IPS-18c (cell line): ENCODE results near the gene TRPV6.

Experiments
- H3K4me3 ChIP-seq: 2 replicates; pipeline ENCODE4 v1.7.0; 2013; ENCODE audit warnings: low read depth, mild to moderate bottlenecking, low read length, moderate library complexity; ENCODE audit not compliant: insufficient read depth
- H3K9me3 ChIP-seq: one replicate; pipeline ENCODE4 v1.6.1; 2013; ENCODE audit warnings: mild to moderate bottlenecking, low read length, moderate library complexity; ENCODE audit not compliant: control insufficient read depth, insufficient read depth

Gene TRPV6

GRCh38 chr7:142913051-142913450 is 27.5 kb upstream of the TRPV6 start:
- Histone ChIP-seq H3K9me3 (no peaks in the 10 kb centered on the region), H3K4me3 (no peak overlapping the region)

- no peak overlapping the region for H3K4me3 ChIP-seq
Observed at GRCh38 chr7:142910481-142910880, 24.9 kb upstream of the TRPV6 start.

GRCh38 chr7:142910031-142910433 is 24.5 kb upstream of the TRPV6 start:
- Histone ChIP-seq H3K4me3 (no peak overlapping the region), H3K9me3 (no peaks in the 10 kb centered on the region)

More at GRCh38 chr7:142910481-142910880, 24.9 kb upstream of the TRPV6 start:
- H3K9me3 ChIP-seq = no peaks in the 10 kb centered on the region

GRCh38 chr7:142908921-142909890 is 23.7 kb upstream of the TRPV6 start:
- no peak overlapping the region for H3K4me3 ChIP-seq
- no peaks in the 10 kb centered on the region for H3K9me3 ChIP-seq

GRCh38 chr7:142908290-142908689 is 22.7 kb upstream of the TRPV6 start:
- Histone ChIP-seq H3K9me3 (no peaks in the 10 kb centered on the region), H3K4me3 (no peak overlapping the region)

GRCh38 chr7:142906643-142907042 is 21.1 kb upstream of the TRPV6 start:
- H3K4me3 ChIP-seq = no peak overlapping the region
- no peaks in the 10 kb centered on the region for H3K9me3 ChIP-seq

DNA sequence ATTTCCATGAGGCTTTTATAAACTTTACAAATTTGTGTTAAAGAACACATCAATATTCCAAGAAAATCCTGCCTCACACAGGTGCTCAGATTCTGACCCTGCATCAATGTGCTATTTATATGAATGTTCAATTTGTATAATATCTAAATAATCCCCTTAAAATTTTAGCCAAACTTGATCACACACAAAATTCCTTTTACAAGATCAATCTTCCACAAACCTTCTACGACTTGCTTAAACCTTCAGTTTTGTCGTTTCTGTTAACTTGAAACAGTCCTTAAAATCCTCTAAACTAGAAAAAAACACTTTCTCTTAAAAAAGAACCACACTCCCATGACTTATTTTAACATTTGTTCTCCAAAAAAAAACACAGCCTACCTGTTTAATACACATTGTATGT is 20.2 kb upstream of the TRPV6 start:
- Histone ChIP-seq H3K9me3 (no peaks in the 10 kb centered on the region), H3K4me3 (no peak overlapping the region)

DNA sequence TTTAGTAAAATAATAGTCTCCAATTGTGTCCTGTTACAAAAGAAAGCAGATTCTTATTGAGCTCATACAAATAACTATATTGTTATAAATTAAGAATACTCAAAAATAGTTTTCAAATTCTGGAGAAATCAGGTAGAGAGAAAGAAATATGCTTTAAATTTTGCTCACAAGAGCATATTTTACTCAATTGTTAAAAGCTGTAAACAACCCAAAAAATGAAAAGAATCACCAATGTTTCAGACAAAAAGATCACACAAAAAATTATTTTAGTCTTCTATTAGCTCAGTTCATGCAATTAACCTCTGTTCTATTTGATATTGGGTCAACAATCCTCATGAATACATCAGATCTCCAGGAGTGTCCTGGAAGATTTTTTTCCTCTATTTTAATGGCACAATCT is 18.6 kb upstream of the TRPV6 start:
- Histone ChIP-seq H3K4me3 (no peak overlapping the region), H3K9me3 (no peaks in the 10 kb centered on the region)

GRCh38 chr7:142901426-142902259 is 16.1 kb upstream of the TRPV6 start:
- Histone ChIP-seq H3K4me3 (no peak overlapping the region), H3K9me3 (no peaks in the 10 kb centered on the region)

GRCh38 chr7:142899661-142900060 is 14.1 kb upstream of the TRPV6 start:
- Histone ChIP-seq H3K4me3 (no peak overlapping the region), H3K9me3 (no peaks in the 10 kb centered on the region)

- no peaks in the 10 kb centered on the region for H3K9me3 ChIP-seq
Observed at GRCh38 chr7:142898377-142899170, 13.0 kb upstream of the TRPV6 start.

GRCh38 chr7:142897691-142898090 is 12.1 kb upstream of the TRPV6 start:
- Histone ChIP-seq H3K4me3 (no peak overlapping the region), H3K9me3 (no peaks in the 10 kb centered on the region)

More at GRCh38 chr7:142898377-142899170, 13.0 kb upstream of the TRPV6 start:
- no peak overlapping the region for H3K4me3 ChIP-seq

- H3K9me3 ChIP-seq = no peaks in the 10 kb centered on the region
Observed at GRCh38 chr7:142896741-142897379, 11.3 kb upstream of the TRPV6 start.

GRCh38 chr7:142896151-142896550 is 10.6 kb upstream of the TRPV6 start:
- H3K4me3 ChIP-seq = no peak overlapping the region
- H3K9me3 ChIP-seq = no peaks in the 10 kb centered on the region

More at GRCh38 chr7:142896741-142897379, 11.3 kb upstream of the TRPV6 start:
- no peak overlapping the region for H3K4me3 ChIP-seq

DNA sequence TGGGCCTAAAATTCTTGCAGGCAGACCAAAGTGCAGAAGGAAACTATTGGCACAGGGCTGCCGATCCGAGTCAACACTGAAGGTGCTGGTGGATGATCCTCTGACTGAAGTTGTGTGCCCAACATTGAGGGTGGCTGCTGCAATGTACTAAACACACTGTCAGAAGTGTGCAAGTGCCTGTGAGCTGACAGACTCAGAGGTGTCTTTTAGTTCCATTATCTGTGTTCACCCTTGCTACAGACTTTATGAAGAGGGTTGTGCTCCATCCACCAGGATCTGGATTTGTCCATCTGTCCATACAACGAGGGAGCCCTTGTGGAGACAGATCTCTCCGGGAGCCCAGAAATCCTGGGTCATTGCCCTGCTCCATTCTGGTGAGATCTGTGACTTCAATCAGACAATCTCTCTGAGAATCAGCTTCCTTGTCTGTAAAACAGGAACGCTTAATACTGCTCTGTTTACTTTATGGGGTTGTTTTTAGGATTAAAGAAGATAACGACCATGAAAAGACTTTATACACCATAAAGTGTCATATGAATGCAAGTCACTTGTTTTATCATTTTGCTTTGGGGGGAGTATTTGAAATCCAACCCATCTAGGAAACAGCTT is 9.5 kb upstream of the TRPV6 start:
- no peak overlapping the region for H3K4me3 ChIP-seq

More for the DNA sequence above, 9.5 kb upstream of the TRPV6 start:
- H3K9me3 ChIP-seq = no peaks in the 10 kb centered on the region
